Measurements from ENCODE around the gene MCMBP.

- TF ChIP-seq EZH2 (IDR thresholded peaks at IDR 0.05; ENCODE audit: borderline replicate concordance, low read depth, low read length, severe bottlenecking) (no peak), CTCF (IDR thresholded peaks at IDR 0.05; ENCODE audit: borderline replicate concordance, extremely low read depth, low read length, poor library complexity, severe bottlenecking) (no peak)
These were observed 41.0 kb downstream of the MCMBP start for GRCh38 chr10:119831656-119832055.
